K562 (cell line): ENCODE results near the gene DCAF8. TPM values are rescaled to one million over a fixed set of nuclear protein-coding genes. Genes with fewer than 3 reads are reported as not detected.

Source experiments
- CAMTA2 ChIP-seq: fragments of 250-450 bp; sonication (Bioruptor Pico); conservative IDR thresholded peaks from 2 replicates; pipeline ENCODE4 v1.5.1; 2022
- CEBPG ChIP-seq, 3 experiments: fragments of 200-800 bp in 1 of 3; sonication (Bioruptor generic) in 1 of 3; sonication (generic) in 1 of 3; formaldehyde crosslinking in 1 of 3; IDR thresholded peaks in 2 of 3; conservative IDR thresholded peaks in 1 of 3; 2 replicates each; pipeline versions ENCODE4 v1.6.1 to v1.8.0; 2016 to 2022; ENCODE audit warnings: missing compliant biosample characterization in 2 of 3, missing genetic modification characterization in 2 of 3, mild to moderate bottlenecking in 1 of 3, missing genetic modification reagents in 1 of 3
- CTCFL ChIP-seq: IDR thresholded peaks from 2 replicates; pipeline ENCODE4 v1.6.1; 2011; ENCODE audit warnings: borderline replicate concordance, low read depth, mild to moderate bottlenecking, moderate library complexity, low read length; ENCODE audit not compliant: insufficient read depth, poor library complexity, severe bottlenecking
- ELF4 ChIP-seq: fragments of 450-650 bp; formaldehyde crosslinking; IDR thresholded peaks from 2 replicates; pipeline ENCODE4 v1.4.0; 2022; ENCODE audit warnings: missing genetic modification characterization
- GABPB1 ChIP-seq: sonication (generic); formaldehyde crosslinking; IDR thresholded peaks from 2 replicates; pipeline ENCODE4 v1.8.0; 2022; ENCODE audit warnings: mild to moderate bottlenecking, missing genetic modification reagents
- MCM5 ChIP-seq: fragments of 450-650 bp; IDR thresholded peaks from 2 replicates; pipeline ENCODE4 v1.6.1; 2016; ENCODE audit warnings: low read depth
- MLX ChIP-seq, 2 experiments: fragments of 450-650 bp in 1 of 2; sonication (generic) in 1 of 2; formaldehyde crosslinking; conservative IDR thresholded peaks; 2 replicates each; pipeline versions ENCODE4 v1.4.0 to v1.8.1; 2020 to 2022; ENCODE audit warnings: mild to moderate bottlenecking in 1 of 2, missing genetic modification reagents in 1 of 2
- NONO ChIP-seq, 2 experiments: fragments of 200-400 bp in 1 of 2; fragments of 450-650 bp in 1 of 2; formaldehyde crosslinking in 1 of 2; IDR thresholded peaks; 2 replicates each; pipeline ENCODE4 v1.6.1; 2017; ENCODE audit warnings: low read depth in 2 of 2, mild to moderate bottlenecking in 2 of 2, moderate library complexity in 2 of 2, low read length in 1 of 2
- RFX7 ChIP-seq: fragments of 250-450 bp; sonication (Bioruptor Pico); IDR thresholded peaks from 2 replicates; pipeline ENCODE4 v1.5.1; 2021; ENCODE audit warnings: mild to moderate bottlenecking
- SRSF9 ChIP-seq: fragments of 200-400 bp; formaldehyde crosslinking; IDR thresholded peaks from 2 replicates; pipeline ENCODE4 v1.6.1; 2017; ENCODE audit warnings: low read depth, low read length, borderline replicate concordance
- TAF9B ChIP-seq: fragments of 450-650 bp; IDR thresholded peaks from 2 replicates; pipeline ENCODE4 v1.6.1; 2018; ENCODE audit warnings: mild to moderate bottlenecking; ENCODE audit not compliant: partially characterized antibody
- TRIM28 ChIP-seq: fragments of 450-650 bp; IDR thresholded peaks from 2 replicates; pipeline ENCODE4 v1.6.1; 2017
- polyA plus RNA-seq, 8 experiments: library from polyadenylated mRNA; depleted of rRNA in 4 of 8; stranded (reverse) in 5 of 8; unstranded in 3 of 8; fragments of >200 nt; fragmentation: Nextera tagmentation in 2 of 8; fragmentation: Illumina TruSeq in 1 of 8; extraction: Ambion mirVana in 2 of 8; extraction: Trizol in 1 of 8; gene quantifications; 2 replicates each; pipeline versions ENCODE4 v1.2.1 to v1.2.3, GENCODE V29; 2011 to 2014; ENCODE audit warnings: inconsistent platforms in 1 of 8, missing spikeins in 1 of 8
- total RNA-seq, 7 experiments: library from RNA; depleted of rRNA in 6 of 7; stranded (reverse); fragments of >200 nt in 6 of 7; fragmentation: Illumina TruSeq in 2 of 7; extraction: Trizol in 2 of 7; gene quantifications; 2 replicates each; pipeline versions ENCODE4 v1.2.1 to v1.2.3, GENCODE V29; 2011 to 2021; ENCODE audit warnings: low replicate concordance in 1 of 7

DCAF8 gene
- total and polyA plus RNA-seq, 9 of the 15 experiments (the other 6 are each of a cell fraction or from before 2014, with no cell fraction given) = 11.6 to 149 (median 81.3) TPM

GRCh38 chr1:160284220-160284781, 22.0 kb upstream of the DCAF8 start (continued):
- TF ChIP-seq GABPB1 (CRISPR knock-in tag) (no peak), CTCFL (no peak), TAF9B (no peak), MLX (CRISPR knock-in tag; conservative IDR thresholded peaks at IDR 0.05) (no peak), MCM5 (no peak), RFX7 (no peak), TRIM28 (no peak), CEBPG (CRISPR knock-in tag; IDR thresholded peaks at IDR 0.05) (no peak), CEBPG (tag; conservative IDR thresholded peaks at IDR 0.05 in 1 of 2, IDR thresholded peaks at IDR 0.05 in 1 of 2) (peak in 1 of 2 experiments; percentile 38; a peak in 1 of 4 replicates), ELF4 (CRISPR knock-in tag) (no peak), SRSF9 (no peak), CAMTA2 (CRISPR knock-in tag) (no peak), NONO (IDR thresholded peaks at IDR 0.05; ENCODE audit: low read depth in 2 of 2, low read length in 1 of 2) (no peak)
